ENCODE measurements around the gene VARS2. TPM values are rescaled to one million over a fixed set of nuclear protein-coding genes. Genes with fewer than 3 reads are reported as not detected.
A peak's percentile ranks its signal among the peaks of the same experiment; 100 is the strongest.

The VARS2 gene
- total RNA-seq, 4 donors from 2014 or later: 16.0 to 38.5 (median 19.3) TPM

- in situ Hi-C loops (cut with MboI; ENCODE audit: low sequenced_read_pairs in 4 of 4) (no loop called here), intact Hi-C loops (cut with DNase I; ENCODE audit: low total_unique reads) (no loop called here)
- TF ChIP-seq, protein P1, sequence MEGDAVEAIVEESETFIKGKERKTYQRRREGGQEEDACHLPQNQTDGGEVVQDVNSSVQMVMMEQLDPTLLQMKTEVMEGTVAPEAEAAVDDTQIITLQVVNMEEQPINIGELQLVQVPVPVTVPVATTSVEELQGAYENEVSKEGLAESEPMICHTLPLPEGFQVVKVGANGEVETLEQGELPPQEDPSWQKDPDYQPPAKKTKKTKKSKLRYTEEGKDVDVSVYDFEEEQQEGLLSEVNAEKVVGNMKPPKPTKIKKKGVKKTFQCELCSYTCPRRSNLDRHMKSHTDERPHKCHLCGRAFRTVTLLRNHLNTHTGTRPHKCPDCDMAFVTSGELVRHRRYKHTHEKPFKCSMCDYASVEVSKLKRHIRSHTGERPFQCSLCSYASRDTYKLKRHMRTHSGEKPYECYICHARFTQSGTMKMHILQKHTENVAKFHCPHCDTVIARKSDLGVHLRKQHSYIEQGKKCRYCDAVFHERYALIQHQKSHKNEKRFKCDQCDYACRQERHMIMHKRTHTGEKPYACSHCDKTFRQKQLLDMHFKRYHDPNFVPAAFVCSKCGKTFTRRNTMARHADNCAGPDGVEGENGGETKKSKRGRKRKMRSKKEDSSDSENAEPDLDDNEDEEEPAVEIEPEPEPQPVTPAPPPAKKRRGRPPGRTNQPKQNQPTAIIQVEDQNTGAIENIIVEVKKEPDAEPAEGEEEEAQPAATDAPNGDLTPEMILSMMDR (IDR thresholded peaks at IDR 0.05 in 4 of 5, conservative IDR thresholded peaks at IDR 0.05 in 1 of 5): no peak
- no peak for TF ChIP-seq POLR2A (IDR thresholded peaks at IDR 0.05)
- DNase-seq (no peak), ATAC-seq (no peak)
- Histone ChIP-seq H3K4me1 (no peaks in the 10 kb centered on the region), H3K36me3 (no peaks in the 10 kb centered on the region), H3K27me3 (peaks cover 0 to 9% (median 0%) of the 10 kb centered on the region in 3 donors), H3K9me3 (no peaks in the 10 kb centered on the region), H3K27ac (no peak within 1 kb of the TSS), H3K4me3 (no peak within 1 kb of the TSS)
Measured at GRCh38 chr6:30940361-30940986, 26.4 kb downstream of the VARS2 start, which contains the start of gene MUCL3. Gene MUCL3, plus strand, starts transcription at chr6:30940973. Its CDS starts 27 bp downstream, at chr6:30941000.

- H3K9me3 ChIP-seq: no peaks in the 10 kb centered on the region
- peaks cover 0 to 9% (median 0%) of the 10 kb centered on the region in 3 donors for H3K27me3 ChIP-seq
- no peak overlapping the region for H3K4me3 ChIP-seq
- in situ Hi-C loops (cut with MboI; ENCODE audit: low sequenced_read_pairs in 4 of 4) (no loop called here), intact Hi-C loops (cut with DNase I; ENCODE audit: low total_unique reads) (no loop called here)
- DNase-seq (peak in 1 of 2 donors; percentile 46), ATAC-seq (peak; percentile 45 to 67)
- no peaks in the 10 kb centered on the region for H3K36me3 ChIP-seq
- TF ChIP-seq POLR2A (IDR thresholded peaks at IDR 0.05): no peak
- TF ChIP-seq, protein P1 (IDR thresholded peaks at IDR 0.05 in 4 of 5, conservative IDR thresholded peaks at IDR 0.05 in 1 of 5): peak in 3 of 5 experiments; percentile 13 to 36 (median 25)
- H3K4me1 ChIP-seq: no peaks in the 10 kb centered on the region
- H3K27ac ChIP-seq: no peak overlapping the region
Measured at GRCh38 chr6:30942338-30943060, 28.5 kb downstream of the VARS2 start.

DNA sequence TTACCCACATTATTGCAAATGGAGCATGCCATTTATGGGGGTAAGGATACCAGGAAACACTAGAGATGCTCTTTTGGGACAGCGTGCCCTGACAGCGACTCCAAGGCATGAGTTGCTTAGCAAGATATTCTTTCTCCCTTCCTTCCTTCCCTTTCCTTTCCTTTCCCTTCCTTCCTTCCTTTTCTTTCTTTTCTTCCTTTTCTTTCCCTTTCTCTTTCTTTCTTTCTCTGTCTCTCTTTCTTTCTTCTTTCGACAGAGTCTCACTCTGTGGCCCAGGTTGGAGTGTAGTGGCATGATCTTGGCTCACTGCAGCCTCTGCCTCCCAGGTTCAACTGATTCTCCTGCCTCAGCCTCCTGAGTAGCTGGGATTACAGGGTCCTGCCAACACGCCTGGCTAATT is 30.0 kb downstream of the VARS2 start:
- TF ChIP-seq, protein P1 (IDR thresholded peaks at IDR 0.05 in 4 of 5, conservative IDR thresholded peaks at IDR 0.05 in 1 of 5): no peak
- no peak for TF ChIP-seq POLR2A (IDR thresholded peaks at IDR 0.05)
- DNase-seq (no peak), ATAC-seq (no peak)
- Histone ChIP-seq H3K36me3 (no peaks in the 10 kb centered on the region), H3K27me3 (peaks cover 0 to 9% (median 0%) of the 10 kb centered on the region in 3 donors), H3K4me3 (no peak overlapping the region), H3K9me3 (no peaks in the 10 kb centered on the region), H3K27ac (no peak overlapping the region), H3K4me1 (no peaks in the 10 kb centered on the region)
- in situ Hi-C loops (cut with MboI; ENCODE audit: low sequenced_read_pairs in 4 of 4): no loop called here
- intact Hi-C loops (cut with DNase I; ENCODE audit: low total_unique reads): no loop called here

DNA sequence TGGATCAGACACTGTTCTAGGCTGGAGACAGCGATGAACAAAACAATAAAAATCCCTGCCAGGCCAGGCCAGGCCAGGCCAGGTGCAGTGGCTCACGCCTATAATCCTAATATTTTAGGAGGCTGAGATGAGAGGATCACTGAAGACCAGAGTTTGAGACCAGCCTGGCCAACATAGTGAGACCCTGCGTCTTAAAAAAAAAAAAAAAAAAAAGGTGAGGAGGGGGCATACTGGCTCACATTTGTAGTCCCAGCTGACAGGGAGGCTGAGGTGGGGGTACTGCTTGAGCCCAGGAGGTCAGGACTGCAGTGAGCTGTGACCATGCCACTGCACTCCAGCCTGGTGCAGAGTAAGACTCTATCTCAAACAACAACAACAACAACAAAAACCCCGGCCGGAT is 31.2 kb downstream of the VARS2 start:
- no peak for ATAC-seq
- no peak for TF ChIP-seq POLR2A (IDR thresholded peaks at IDR 0.05)
- TF ChIP-seq, protein P1 (IDR thresholded peaks at IDR 0.05 in 4 of 5, conservative IDR thresholded peaks at IDR 0.05 in 1 of 5): no peak

More for the DNA sequence above, 31.2 kb downstream of the VARS2 start:
- Histone ChIP-seq H3K4me3 (no peak overlapping the region), H3K4me1 (no peaks in the 10 kb centered on the region), H3K9me3 (no peaks in the 10 kb centered on the region), H3K36me3 (no peaks in the 10 kb centered on the region), H3K27me3 (peaks cover 0 to 9% (median 0%) of the 10 kb centered on the region in 3 donors), H3K27ac (no peak overlapping the region)
- DNase-seq: no peak
- intact Hi-C loops (cut with DNase I; ENCODE audit: low total_unique reads): no loop called here
- in situ Hi-C loops (cut with MboI; ENCODE audit: low sequenced_read_pairs in 4 of 4): no loop called here

All from gastrocnemius medialis (tissue), 4 donors.